Stomach smooth muscle (tissue), 2 donors: ENCODE data around the gene NNMT.
A peak's percentile ranks its signal among the peaks of the same experiment; 100 is the strongest.

Source experiments
- H3K27ac ChIP-seq: one replicate; pipeline ENCODE4 v1.7.0; 2013; ENCODE audit warnings: mild to moderate bottlenecking, low read length, inconsistent platforms
- H3K27me3 ChIP-seq, 2 donors: one replicate each; pipeline ENCODE4 v1.7.0; 2013; ENCODE audit warnings: low read length in 2 of 2; ENCODE audit not compliant: insufficient read depth in 2 of 2, control insufficient read depth in 1 of 2
- H3K36me3 ChIP-seq, 2 donors: one replicate each; pipeline ENCODE4 v1.7.0; 2013; ENCODE audit warnings: low read length in 2 of 2; ENCODE audit not compliant: control insufficient read depth in 2 of 2, insufficient read depth in 2 of 2
- H3K4me1 ChIP-seq: one replicate; pipeline ENCODE4 v1.7.0; 2013; ENCODE audit warnings: low read length; ENCODE audit not compliant: control insufficient read depth, insufficient read depth
- H3K4me3 ChIP-seq, 2 donors: one replicate each; pipeline ENCODE4 v1.7.0; 2013; ENCODE audit warnings: low read length in 2 of 2
- H3K9ac ChIP-seq, 2 donors: one replicate each; pipeline ENCODE4 v1.7.0; 2013; ENCODE audit warnings: low read length in 2 of 2, mild to moderate bottlenecking in 1 of 2
- H3K9me3 ChIP-seq, 2 donors: one replicate each; pipeline ENCODE4 v1.7.0; 2013; ENCODE audit warnings: low read length in 2 of 2; ENCODE audit not compliant: control insufficient read depth in 2 of 2
- donor health status: healthy.
- donor health status: Pancreatic carcinoma.

The NNMT gene

GRCh38 chr11:114263513-114264170, 32.6 kb upstream of the NNMT start:
- peaks cover 20% of the 10 kb centered on the region for H3K4me1 ChIP-seq
- H3K27me3 ChIP-seq, result no peaks in the 10 kb centered on the region
- no peak overlapping the region for H3K4me3 ChIP-seq
- H3K36me3 ChIP-seq, result no peaks in the 10 kb centered on the region
- H3K27ac ChIP-seq, result peak overlapping the region; percentile 6
- H3K9me3 ChIP-seq, result no peaks in the 10 kb centered on the region
- no peak overlapping the region for H3K9ac ChIP-seq

DNA sequence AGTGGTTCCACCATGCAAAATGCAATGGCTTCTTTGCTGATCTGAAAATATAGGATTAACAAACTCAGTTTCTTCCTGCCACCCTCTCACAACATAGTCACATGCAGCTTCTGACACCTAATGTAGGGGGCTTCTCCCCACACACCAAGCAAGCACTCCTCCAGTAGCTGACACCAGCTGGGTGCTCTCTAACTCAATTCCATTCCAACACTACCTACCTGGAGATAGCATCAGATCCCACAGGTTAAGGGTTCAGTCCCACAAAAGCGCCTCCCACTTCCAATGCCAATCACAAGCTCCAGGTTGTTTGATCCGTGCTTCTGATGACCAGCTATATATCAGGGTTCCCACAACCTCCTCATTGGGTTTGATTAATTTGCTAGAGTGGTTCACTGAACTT, 31.8 kb upstream of the NNMT start:
- no peak overlapping the region for H3K27ac ChIP-seq
- no peak overlapping the region for H3K9ac ChIP-seq
- H3K27me3 ChIP-seq, result no peaks in the 10 kb centered on the region
- peaks cover 16% of the 10 kb centered on the region for H3K4me1 ChIP-seq
- H3K9me3 ChIP-seq, result no peaks in the 10 kb centered on the region
- H3K36me3 ChIP-seq, result no peaks in the 10 kb centered on the region
- H3K4me3 ChIP-seq, result no peak overlapping the region

DNA sequence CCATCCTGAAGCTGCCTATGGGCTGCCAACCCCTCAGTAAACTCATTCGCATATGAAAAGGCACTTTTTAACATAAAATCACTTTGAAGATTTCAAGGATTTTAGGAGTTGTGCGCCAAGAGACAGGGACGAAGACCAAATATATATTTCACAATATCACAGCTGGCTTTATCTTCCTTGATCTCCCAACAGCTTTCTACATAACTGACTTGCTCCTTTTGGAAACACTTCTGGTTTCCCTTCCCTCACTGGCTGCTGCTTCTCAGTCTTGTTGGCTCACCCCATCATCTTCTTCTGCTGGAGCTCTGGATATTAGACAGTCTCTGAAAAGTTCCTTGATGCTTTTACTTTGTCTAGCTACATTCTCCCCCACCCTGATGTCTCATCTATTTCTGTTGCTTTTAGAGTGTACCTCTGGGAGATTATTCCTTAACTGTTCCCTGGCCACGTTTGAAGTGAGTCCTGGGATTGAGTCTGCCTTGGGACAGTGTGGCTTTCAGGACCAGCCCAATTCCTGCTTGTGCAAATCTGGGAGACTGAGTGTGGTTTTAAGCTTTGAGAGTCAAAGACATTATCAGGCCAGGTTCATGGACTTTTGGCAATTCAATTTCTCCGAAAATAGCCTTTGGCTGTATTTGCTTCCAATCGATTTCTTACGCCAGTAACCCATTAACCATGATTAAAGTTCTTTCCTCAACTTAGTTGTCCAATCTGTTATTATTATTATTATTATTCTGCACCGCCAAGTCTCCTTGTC, 30.9 kb upstream of the NNMT start:
- no peak overlapping the region for H3K27ac ChIP-seq
- H3K4me3 ChIP-seq, result no peak overlapping the region
- no peaks in the 10 kb centered on the region for H3K27me3 ChIP-seq
- H3K9ac ChIP-seq, result no peak overlapping the region
- H3K4me1 ChIP-seq, result peaks cover 7% of the 10 kb centered on the region
- no peaks in the 10 kb centered on the region for H3K9me3 ChIP-seq
- no peaks in the 10 kb centered on the region for H3K36me3 ChIP-seq

- H3K4me3 ChIP-seq, result no peak overlapping the region
- H3K9ac ChIP-seq, result no peak overlapping the region
- H3K4me1 ChIP-seq, result no peaks in the 10 kb centered on the region
- H3K27me3 ChIP-seq, result peaks cover 0 to 2% of the 10 kb centered on the region in 2 donors
- H3K27ac ChIP-seq, result no peak overlapping the region
- no peaks in the 10 kb centered on the region for H3K36me3 ChIP-seq
- no peaks in the 10 kb centered on the region for H3K9me3 ChIP-seq
Observed at GRCh38 chr11:114269498-114269897, 26.7 kb upstream of the NNMT start.

- Histone ChIP-seq H3K36me3 (no peaks in the 10 kb centered on the region), H3K9ac (no peak overlapping the region), H3K27ac (no peak overlapping the region), H3K4me3 (no peak overlapping the region), H3K9me3 (no peaks in the 10 kb centered on the region), H3K27me3 (peaks cover 4 to 5% of the 10 kb centered on the region in 2 donors), H3K4me1 (no peaks in the 10 kb centered on the region)
Observed at GRCh38 chr11:114270531-114271270, 25.5 kb upstream of the NNMT start.

- H3K36me3 ChIP-seq, result no peaks in the 10 kb centered on the region
- no peak overlapping the region for H3K4me3 ChIP-seq
- peaks cover 4 to 5% of the 10 kb centered on the region in 2 donors for H3K27me3 ChIP-seq
- no peaks in the 10 kb centered on the region for H3K4me1 ChIP-seq
- H3K27ac ChIP-seq, result no peak overlapping the region
- no peak overlapping the region for H3K9ac ChIP-seq
- no peaks in the 10 kb centered on the region for H3K9me3 ChIP-seq
Observed at GRCh38 chr11:114271316-114271715, 24.9 kb upstream of the NNMT start.

DNA sequence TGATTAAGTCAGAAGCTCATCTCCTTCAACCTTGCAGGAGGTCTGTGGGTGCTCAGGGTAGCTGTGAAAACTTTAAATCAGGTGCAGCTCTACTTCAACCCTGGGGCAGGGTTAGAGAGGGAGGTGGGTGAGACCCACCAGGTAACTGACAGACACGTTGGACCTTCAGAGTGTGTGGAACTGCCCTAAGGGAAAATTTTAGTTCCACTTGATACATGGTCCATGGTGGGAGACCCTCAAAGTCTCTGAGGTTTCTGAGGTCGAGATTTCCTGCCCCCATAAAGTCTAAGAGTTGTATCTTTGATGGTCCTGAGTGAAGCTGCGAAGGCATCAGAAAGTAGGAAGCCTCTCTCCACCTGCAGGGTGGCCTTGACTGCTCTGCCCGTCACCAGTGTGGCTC, 23.9 kb upstream of the NNMT start:
- H3K9me3 ChIP-seq, result no peaks in the 10 kb centered on the region
- H3K4me3 ChIP-seq, result no peak overlapping the region
- no peaks in the 10 kb centered on the region for H3K4me1 ChIP-seq
- H3K27me3 ChIP-seq, result peaks cover 4 to 5% of the 10 kb centered on the region in 2 donors
- H3K27ac ChIP-seq, result no peak overlapping the region
- no peak overlapping the region for H3K9ac ChIP-seq
- H3K36me3 ChIP-seq, result no peaks in the 10 kb centered on the region

- Histone ChIP-seq H3K9ac (no peak overlapping the region), H3K4me3 (no peak overlapping the region), H3K4me1 (no peaks in the 10 kb centered on the region), H3K27me3 (peaks cover 4 to 5% of the 10 kb centered on the region in 2 donors), H3K27ac (no peak overlapping the region), H3K36me3 (no peaks in the 10 kb centered on the region), H3K9me3 (no peaks in the 10 kb centered on the region)
Observed at GRCh38 chr11:114273071-114273470, 23.1 kb upstream of the NNMT start.

GRCh38 chr11:114273890-114274635, 22.1 kb upstream of the NNMT start:
- Histone ChIP-seq H3K4me1 (no peaks in the 10 kb centered on the region), H3K9ac (no peak overlapping the region), H3K4me3 (no peak overlapping the region), H3K27me3 (peaks cover 4 to 5% of the 10 kb centered on the region in 2 donors), H3K36me3 (no peaks in the 10 kb centered on the region), H3K9me3 (no peaks in the 10 kb centered on the region), H3K27ac (no peak overlapping the region)

DNA sequence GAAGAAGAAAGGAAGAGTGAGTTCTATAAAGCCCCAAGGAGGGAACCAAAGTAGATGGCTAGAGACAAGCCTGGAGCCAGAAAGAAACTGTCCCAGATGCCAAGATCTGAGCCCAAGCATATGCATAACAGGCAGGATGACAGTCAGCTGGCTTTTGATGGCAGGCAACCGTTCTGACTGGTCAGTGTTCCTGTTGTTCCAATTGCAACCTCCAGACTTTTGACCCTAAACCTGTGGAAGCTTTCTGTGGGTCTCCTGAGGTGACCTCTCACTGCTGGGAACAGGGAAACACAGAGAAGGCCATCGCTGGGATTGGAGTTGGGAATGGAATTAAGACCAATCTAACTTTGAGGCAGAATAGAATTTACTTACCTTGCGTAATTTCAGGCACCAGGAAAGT, 21.6 kb upstream of the NNMT start:
- Histone ChIP-seq H3K27me3 (peaks cover 4 to 5% of the 10 kb centered on the region in 2 donors), H3K9ac (no peak overlapping the region), H3K36me3 (no peaks in the 10 kb centered on the region), H3K4me1 (no peaks in the 10 kb centered on the region), H3K9me3 (no peaks in the 10 kb centered on the region), H3K4me3 (no peak overlapping the region), H3K27ac (no peak overlapping the region)
